H1 (cell line): ENCODE data around the gene ARHGEF26. TPM values are rescaled to one million over a fixed set of nuclear protein-coding genes. Genes with fewer than 3 reads are reported as not detected.

Experiments
- CTCF ChIA-PET: fragments of 300-600 bp; sonication (Branson Sonifier 250); formaldehyde crosslinking; loops from one replicate; lab custom pipeline; 2021; ENCODE audit not compliant: partially characterized antibody; lab: Charles Lee
- POLR2A ChIA-PET: fragments of 300-600 bp; sonication (Branson Sonifier 250); formaldehyde crosslinking; loops from one replicate; lab custom pipeline; 2021; ENCODE audit warnings: inconsistent platforms; ENCODE audit not compliant: partially characterized antibody; lab: Charles Lee
- DNase-seq, 2 experiments: peaks; one replicate each; pipeline versions ENCODE4 v3.0.0 to v3.0.0-alpha.2; 2010 to 2022; ENCODE audit warnings: low spot score in 2 of 2, low read depth in 1 of 2, mixed read lengths in 1 of 2
- FAIRE-seq: peaks from 2 replicates; lab custom pipeline; 2011; peaks lifted over from hg19 to GRCh38; lab: Jason Lieb, UNC
- H2AFZ ChIP-seq: 2 replicates; pipeline ENCODE4 v1.8.1; 2012; ENCODE audit warnings: low read length, inconsistent platforms
- H2AK5ac ChIP-seq: 2 replicates; pipeline ENCODE4 v1.6.1; 2013; ENCODE audit warnings: low read depth, low read length
- H2BK120ac ChIP-seq: replicated peaks from 2 replicates; pipeline ENCODE3; 2013; ENCODE audit warnings: low read depth, low read length, inconsistent platforms
- H2BK12ac ChIP-seq: 2 replicates; pipeline ENCODE4 v1.6.1; 2013; ENCODE audit warnings: low read depth, low read length
- H2BK15ac ChIP-seq: 2 replicates; pipeline ENCODE4 v1.6.1; 2013; ENCODE audit warnings: low read length
- H2BK20ac ChIP-seq: 2 replicates; pipeline ENCODE4 v1.6.1; 2013; ENCODE audit warnings: low read length
- H2BK5ac ChIP-seq: 2 replicates; pipeline ENCODE4 v1.6.1; 2013; ENCODE audit warnings: low read depth, low read length
- H3K14ac ChIP-seq: 2 replicates; pipeline ENCODE4 v1.6.1; 2013; ENCODE audit warnings: inconsistent platforms; ENCODE audit not compliant: insufficient read length
- H3K18ac ChIP-seq: 2 replicates; pipeline ENCODE4 v1.6.1; 2013; ENCODE audit warnings: low read length; ENCODE audit errors: extremely low read depth
- H3K23ac ChIP-seq: 2 replicates; pipeline ENCODE4 v1.6.1; 2013; ENCODE audit warnings: inconsistent platforms; ENCODE audit not compliant: insufficient read length
- H3K23me2 ChIP-seq: 2 replicates; pipeline ENCODE4 v1.6.1; 2013; ENCODE audit warnings: low read depth, low read length
- H3K27ac ChIP-seq: 2 replicates; pipeline ENCODE4 v1.6.1; 2011; ENCODE audit warnings: low read depth, low read length, inconsistent platforms
- H3K27me3 ChIP-seq, 4 experiments: replicated peaks in 1 of 4; 1 replicate in 1 of 4; 2 replicates in 3 of 4; pipeline versions ENCODE4 v1.6.1 to v1.8.1; 2011 to 2013; ENCODE audit warnings: low read length in 3 of 4, mild to moderate bottlenecking in 3 of 4, inconsistent platforms in 2 of 4, mixed read lengths in 2 of 4, moderate library complexity in 1 of 4; ENCODE audit not compliant: control insufficient read depth in 3 of 4, insufficient read depth in 3 of 4; ENCODE audit errors: extremely low read depth in 1 of 4
- H3K36me3 ChIP-seq, 4 experiments: 2 replicates each; pipeline versions ENCODE4 v1.6.1 to v1.8.1; 2011 to 2013; ENCODE audit warnings: mild to moderate bottlenecking in 4 of 4, low read length in 3 of 4, moderate library complexity in 2 of 4, control low read depth in 1 of 4, inconsistent platforms in 1 of 4; ENCODE audit not compliant: insufficient read depth in 4 of 4, control insufficient read depth in 2 of 4
- H3K4ac ChIP-seq: replicated peaks from 2 replicates; pipeline ENCODE3; 2013; ENCODE audit warnings: low read length, low read depth, mixed read lengths, inconsistent platforms; ENCODE audit not compliant: insufficient read length
- H3K4me1 ChIP-seq, 4 experiments: replicated peaks in 1 of 4; 1 replicate in 1 of 4; 2 replicates in 3 of 4; pipeline versions ENCODE4 v1.6.1 to v1.8.1; 2011 to 2013; ENCODE audit warnings: low read length in 3 of 4, inconsistent platforms in 2 of 4, mixed read lengths in 1 of 4; ENCODE audit not compliant: insufficient read depth in 4 of 4, control insufficient read depth in 3 of 4
- H3K4me2 ChIP-seq, 2 experiments: 2 replicates each; pipeline versions ENCODE4 v1.6.1 to v1.8.1; 2011 to 2013; ENCODE audit warnings: low read depth in 2 of 2, low read length in 2 of 2, control low read depth in 1 of 2, inconsistent platforms in 1 of 2, mild to moderate bottlenecking in 1 of 2; ENCODE audit not compliant: insufficient read depth in 1 of 2
- H3K4me3 ChIP-seq, 4 experiments: fragments of 200-600, 300-600 bp in 1 of 4; sonication (generic), shearing (Covaris generic), sonication (Bioruptor Twin) in 1 of 4; 2 replicates each; pipeline versions ENCODE4 v1.5.1 to v1.8.1; 2011 to 2016; ENCODE audit warnings: low read length in 4 of 4, low read depth in 3 of 4, control low read depth in 2 of 4, inconsistent platforms in 2 of 4, mild to moderate bottlenecking in 2 of 4, mixed read lengths in 1 of 4, moderate library complexity in 1 of 4; ENCODE audit not compliant: insufficient read depth in 2 of 4; ENCODE audit errors: extremely low read depth in 1 of 4
- H3K56ac ChIP-seq: replicated peaks from 2 replicates; pipeline ENCODE3; 2013; ENCODE audit warnings: low read depth, mild to moderate bottlenecking, mixed read lengths, low read length, inconsistent platforms; ENCODE audit not compliant: insufficient read length
- H3K79me1 ChIP-seq: 2 replicates; pipeline ENCODE4 v1.6.1; 2013; ENCODE audit warnings: low read depth, low read length, control low read depth
- H3K79me2 ChIP-seq, 2 experiments: 2 replicates each; pipeline versions ENCODE4 v1.6.1 to v1.8.1; 2012 to 2013; ENCODE audit warnings: low read length in 2 of 2, mild to moderate bottlenecking in 2 of 2, inconsistent platforms in 1 of 2; ENCODE audit not compliant: insufficient read depth in 2 of 2, control insufficient read depth in 1 of 2
- H3K9ac ChIP-seq, 4 experiments: replicated peaks in 1 of 4; 1 replicate in 1 of 4; 2 replicates in 3 of 4; pipeline versions ENCODE4 v1.6.1 to v1.8.1; 2011 to 2013; ENCODE audit warnings: low read depth in 3 of 4, low read length in 3 of 4, control low read depth in 2 of 4, mild to moderate bottlenecking in 2 of 4, moderate library complexity in 2 of 4, inconsistent platforms in 1 of 4; ENCODE audit errors: extremely low read depth in 1 of 4
- H3K9me3 ChIP-seq, 2 experiments: 2 replicates each; pipeline versions ENCODE4 v1.6.1 to v1.8.1; 2012 to 2013; ENCODE audit warnings: mild to moderate bottlenecking in 2 of 2, moderate library complexity in 2 of 2, control low read depth in 1 of 2, inconsistent platforms in 1 of 2, low read depth in 1 of 2, low read length in 1 of 2, mixed read lengths in 1 of 2; ENCODE audit not compliant: insufficient read depth in 2 of 2
- H4K20me1 ChIP-seq, 2 experiments: replicated peaks in 1 of 2; 2 replicates each; pipeline versions ENCODE3 to v1.8.1; 2011 to 2013; ENCODE audit warnings: inconsistent platforms in 2 of 2, low read length in 2 of 2, mild to moderate bottlenecking in 1 of 2; ENCODE audit not compliant: insufficient read depth in 2 of 2, control insufficient read depth in 1 of 2
- H4K5ac ChIP-seq: 2 replicates; pipeline ENCODE4 v1.6.1; 2013; ENCODE audit warnings: low read length, low read depth, mixed read lengths, inconsistent platforms; ENCODE audit not compliant: insufficient read length
- H4K8ac ChIP-seq: 2 replicates; pipeline ENCODE4 v1.8.0; 2013; ENCODE audit warnings: mild to moderate bottlenecking, moderate library complexity, low read length, inconsistent platforms; ENCODE audit not compliant: insufficient read depth; ENCODE audit errors: extremely low read depth
- H4K91ac ChIP-seq: replicated peaks from 2 replicates; pipeline ENCODE3; 2013; ENCODE audit warnings: low read length, mixed read lengths, inconsistent platforms; ENCODE audit not compliant: insufficient read length
- ASH2L ChIP-seq: fragments of 200-600, 300-600 bp; sonication (generic); IDR thresholded peaks from one replicate; pipeline ENCODE4 v1.7.1; 2017; ENCODE audit warnings: low read length
- ATF3 ChIP-seq: IDR thresholded peaks from 2 replicates; pipeline ENCODE4 v1.6.1; 2011; ENCODE audit warnings: low read depth, mild to moderate bottlenecking, low read length; ENCODE audit not compliant: insufficient read depth
- CBX8 ChIP-seq: fragments of 300-800, 300-1000 bp; sonication (generic); IDR thresholded peaks from 2 replicates; pipeline ENCODE4 v1.7.1; 2016; ENCODE audit warnings: low read depth, low read length, borderline replicate concordance
- CEBPB ChIP-seq: IDR thresholded peaks from 2 replicates; pipeline ENCODE4 v1.6.1; 2012; ENCODE audit warnings: low read depth, low read length
- CREB1 ChIP-seq: IDR thresholded peaks from 2 replicates; pipeline ENCODE4 v1.6.1; 2012; ENCODE audit warnings: inconsistent platforms
- EGR1 ChIP-seq: IDR thresholded peaks from 2 replicates; pipeline ENCODE4 v1.6.1; 2011; ENCODE audit warnings: low read depth, low read length, borderline replicate concordance
- EP300 ChIP-seq, 2 experiments: IDR thresholded peaks; 1 replicate in 1 of 2; 2 replicates in 1 of 2; pipeline ENCODE4 v1.6.1; 2011 to 2012; ENCODE audit warnings: low read depth in 2 of 2, low read length in 2 of 2, mild to moderate bottlenecking in 2 of 2, borderline replicate concordance in 1 of 2, inconsistent platforms in 1 of 2, moderate library complexity in 1 of 2
- GABPA ChIP-seq: IDR thresholded peaks from 2 replicates; pipeline ENCODE4 v1.6.1; 2011; ENCODE audit warnings: mild to moderate bottlenecking, low read length, moderate library complexity, borderline replicate concordance; ENCODE audit not compliant: insufficient read depth
- KDM4A ChIP-seq: IDR thresholded peaks from one replicate; pipeline ENCODE4 v1.7.1; 2012; ENCODE audit warnings: low read depth, mild to moderate bottlenecking, moderate library complexity, low read length, inconsistent platforms; ENCODE audit not compliant: severe bottlenecking
- NRF1 ChIP-seq: IDR thresholded peaks from 2 replicates; pipeline ENCODE4 v1.6.1; 2011; ENCODE audit warnings: mild to moderate bottlenecking, low read depth, low read length, improper control_type of control experiment
- POU5F1 ChIP-seq: IDR thresholded peaks from 2 replicates; pipeline ENCODE4 v1.6.1; 2011; ENCODE audit warnings: low read depth, mild to moderate bottlenecking, low read length, moderate library complexity
- RNF2 ChIP-seq: fragments of 200-900, 300-1000 bp; sonication (generic); IDR thresholded peaks from 2 replicates; pipeline ENCODE4 v1.7.1; 2016; ENCODE audit warnings: borderline replicate concordance, low read depth, mild to moderate bottlenecking, antibody characterized with exemption, low read length; ENCODE audit not compliant: poor library complexity, severe bottlenecking; ENCODE audit errors: missing control alignments
- SIX5 ChIP-seq: IDR thresholded peaks from 2 replicates; pipeline ENCODE4 v1.6.1; 2011; ENCODE audit warnings: mild to moderate bottlenecking, low read depth, low read length
- TEAD4 ChIP-seq: IDR thresholded peaks from 2 replicates; pipeline ENCODE4 v1.6.1; 2012; ENCODE audit warnings: low read depth, low read length, inconsistent platforms, mixed read lengths
- WGBS, 2 experiments: shearing (Covaris generic) in 1 of 2; methylation state at CpG; one replicate each; pipeline versions ENCODE4 v1.1.6 to v1.1.7; 2013 to 2015; ENCODE audit warnings: low lambda C conversion rate in 2 of 2, mixed read lengths in 2 of 2, inconsistent platforms in 1 of 2, low coverage in 1 of 2, missing lambda C conversion rate in 1 of 2; ENCODE audit not compliant: insufficient replicate concordance in 2 of 2, insufficient coverage in 1 of 2, insufficient read length in 1 of 2; ENCODE audit errors: extremely low coverage in 1 of 2, missing lambda C conversion rate in 1 of 2; 5-methylcytosine and 5-hydroxymethylcytosine counted together
- polyA plus RNA-seq, 7 experiments: library from polyadenylated mRNA; depleted of rRNA in 3 of 7; stranded (reverse) in 5 of 7; unstranded in 2 of 7; fragments of >200 nt in 5 of 7; fragments of 200-250 nt in 2 of 7; gene quantifications; 1 replicate in 5 of 7; 2 replicates in 1 of 7; 4 replicates in 1 of 7; pipeline versions ENCODE4 v1.2.1 to v1.2.3, GENCODE V29; 2011 to 2013; ENCODE audit warnings: missing spikeins in 2 of 7, mixed read lengths in 2 of 7
- total RNA-seq: library from RNA; stranded (reverse); fragmentation: NEBNext Ultra II Directional; extraction: Animal tissue kit (Norgen Biotek cat#: 25700); gene quantifications from 2 replicates; pipeline ENCODE4 v1.2.1, GENCODE V29; 2021

Gene ARHGEF26
- total and polyA plus RNA-seq, 2 of the 8 experiments (the other 6 are each of a cell fraction or from before 2014, with no cell fraction given) = 3.1 to 15.6 TPM

DNA sequence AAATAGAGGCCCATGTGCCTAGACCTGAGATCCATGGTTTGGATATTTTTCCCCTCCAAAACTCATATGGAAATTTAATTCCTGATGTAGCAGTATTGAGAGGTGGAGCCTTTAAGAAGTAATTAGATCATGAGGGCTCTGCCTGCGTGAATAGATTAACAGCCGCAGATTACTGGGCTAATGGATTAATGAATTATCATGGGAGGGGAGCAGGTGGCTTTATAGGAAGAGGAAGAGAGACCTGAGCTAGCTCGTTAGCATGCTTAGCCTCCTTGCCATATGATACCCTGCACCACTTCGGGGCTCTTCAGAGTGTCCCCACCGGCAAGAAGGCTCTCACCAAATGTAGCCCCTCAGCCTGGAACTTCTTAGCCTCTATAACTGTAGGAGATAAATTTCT, 15.8 kb downstream of the ARHGEF26 start:
- H2BK12ac ChIP-seq = no peak overlapping the region
- H2BK5ac ChIP-seq = no peak overlapping the region
- H4K91ac ChIP-seq = no peak overlapping the region
- no peak overlapping the region for H2BK20ac ChIP-seq
- H2BK15ac ChIP-seq = no peak overlapping the region
- no peak overlapping the region for H3K14ac ChIP-seq
- CTCF ChIA-PET = no interaction called here
- peaks cover 0 to 13% of the 10 kb centered on the region in 2 experiments; a peak in 2 of 4 replicates for H3K79me2 ChIP-seq
- H3K18ac ChIP-seq = no peak overlapping the region
- no peak overlapping the region for H4K5ac ChIP-seq
- peaks cover 2 to 3% of the 10 kb centered on the region in 2 experiments for H4K20me1 ChIP-seq
- no peak for DNase-seq
- H3K27ac ChIP-seq = no peak overlapping the region
- POLR2A ChIA-PET = no interaction called here
- no peak overlapping the region for H3K4ac ChIP-seq
- no peaks in the 10 kb centered on the region for H3K23me2 ChIP-seq
- no peak overlapping the region for H4K8ac ChIP-seq
- no peaks in the 10 kb centered on the region for H3K36me3 ChIP-seq
- no peaks in the 10 kb centered on the region for H3K9me3 ChIP-seq
- H3K79me1 ChIP-seq = peaks cover 4% of the 10 kb centered on the region
- H2AFZ ChIP-seq = no peak overlapping the region
- H2BK120ac ChIP-seq = no peak overlapping the region
- no peak for FAIRE-seq
- no peak overlapping the region for H3K56ac ChIP-seq
- no peak overlapping the region for H2AK5ac ChIP-seq
- H3K23ac ChIP-seq = no peak overlapping the region
- H3K4me1 ChIP-seq = peaks cover 0 to 4% (median 1%) of the 10 kb centered on the region in 4 experiments; a peak in 2 of 7 replicates
- H3K4me2 ChIP-seq = no peak overlapping the region
- 98% methylated on average over 5 of the region's 5 CpGs; no CpG with 5 or more reads in 1 of the 2 experiments for WGBS, 2 experiments
- no peak overlapping the region; a peak in 1 of 7 replicates for H3K9ac ChIP-seq
- H3K4me3 ChIP-seq = no peak overlapping the region
- no peaks in the 10 kb centered on the region for H3K27me3 ChIP-seq
- no peak for TF ChIP-seq CEBPB
- no peak for TF ChIP-seq RNF2
- TF ChIP-seq SIX5 = no peak
- TF ChIP-seq TEAD4 = no peak
- no peak for TF ChIP-seq ATF3
- no peak for TF ChIP-seq EGR1
- no peak for TF ChIP-seq NRF1
- no peak for TF ChIP-seq ASH2L
- TF ChIP-seq GABPA = no peak
- TF ChIP-seq CBX8 = no peak
- TF ChIP-seq EP300 (IDR thresholded peaks at IDR 0.05; ENCODE audit: borderline replicate concordance in 1 of 2, low read depth in 2 of 2, low read length in 2 of 2) = no peak
- no peak for TF ChIP-seq CREB1
- no peak for TF ChIP-seq POU5F1
- TF ChIP-seq KDM4A = no peak
